CD1c-positive myeloid dendritic cell (primary cell): ENCODE measurements around the gene SF3B6.
"Not testable (repeated sequence)": the region's sequence is repeated elsewhere in the genome, so short reads cannot be mapped to it uniquely, and the experiment has no call there.

Experiments
- DNase-seq: peaks from one replicate; pipeline ENCODE4 v3.0.0-alpha.2; 2016; ENCODE audit errors: extremely low spot score

SF3B6 gene

GRCh38 chr2:24093270-24093669 is 17.1 kb upstream of the SF3B6 start:
- DNase-seq: not testable (repeated sequence)

- DNase-seq: no peak
Measured at GRCh38 chr2:24088821-24089359, 12.8 kb upstream of the SF3B6 start.

- no peak for DNase-seq
Measured at GRCh38 chr2:24087032-24087431, 10.9 kb upstream of the SF3B6 start.

- no peak for DNase-seq
Measured at GRCh38 chr2:24086241-24086640, 10.1 kb upstream of the SF3B6 start.

GRCh38 chr2:24085200-24085489 is 9.0 kb upstream of the SF3B6 start:
- no peak for DNase-seq

- peak; percentile 94 for DNase-seq
Measured at GRCh38 chr2:24084386-24085199, 8.5 kb upstream of the SF3B6 start, which contains the start of gene TP53I3. Gene TP53I3, minus strand, starts transcription at chr2:24084834. Its CDS starts 508 bp downstream, at chr2:24084326.

- peak; percentile 84 for DNase-seq
Measured at GRCh38 chr2:24083567-24084385, 7.7 kb upstream of the SF3B6 start.

GRCh38 chr2:24082787-24083566 is 6.9 kb upstream of the SF3B6 start:
- DNase-seq: no peak

GRCh38 chr2:24080701-24081100 is 4.6 kb upstream of the SF3B6 start:
- DNase-seq: no peak

GRCh38 chr2:24077879-24078278 is 1.8 kb upstream of the SF3B6 start:
- peak; percentile 18 for DNase-seq

GRCh38 chr2:24077535-24077877 is 1.4 kb upstream of the SF3B6 start:
- no peak for DNase-seq

GRCh38 chr2:24076849-24077534 is 866 bp upstream of the SF3B6 start:
- peak; percentile 53 for DNase-seq

GRCh38 chr2:24075259-24075658 is 867 bp downstream of the SF3B6 start:
- no peak for DNase-seq

GRCh38 chr2:24073816-24074215 is 2.3 kb downstream of the SF3B6 start:
- no peak for DNase-seq

- no peak for DNase-seq
Measured at GRCh38 chr2:24072259-24072658, 3.9 kb downstream of the SF3B6 start.

- DNase-seq: no peak
Measured at GRCh38 chr2:24065341-24065740, 10.8 kb downstream of the SF3B6 start.

- peak; percentile 37 for DNase-seq
Measured at GRCh38 chr2:24058564-24059271, 17.4 kb downstream of the SF3B6 start.

GRCh38 chr2:24055750-24056149 is 20.4 kb downstream of the SF3B6 start:
- DNase-seq: no peak

- DNase-seq: no peak
Measured at GRCh38 chr2:24054366-24055010, 21.6 kb downstream of the SF3B6 start.

- DNase-seq: no peak
Measured at GRCh38 chr2:24052951-24053350, 23.2 kb downstream of the SF3B6 start.
